ENCODE data around the gene TRIM22. TPM values are rescaled to one million over a fixed set of nuclear protein-coding genes. Genes with fewer than 3 reads are reported as not detected.

Gene TRIM22
- total RNA-seq, 1 donor from 2014 or later: 167 TPM

GRCh38 chr11:5694642-5695041 lies 5.1 kb downstream of the TRIM22 start:
- Mint-ChIP-seq H3K9me3 (ENCODE audit: unreplicated experiment) (no peaks in the 10 kb centered on the region), H3K4me1 (ENCODE audit: low read depth, unreplicated experiment) (peaks cover 26% of the 10 kb centered on the region), H3K4me3 (ENCODE audit: unreplicated experiment) (peak overlapping the region; percentile 1), H3K36me3 (ENCODE audit: low read depth, unreplicated experiment) (peaks cover 34% of the 10 kb centered on the region), H3K27ac (ENCODE audit: unreplicated experiment) (no peak overlapping the region), H3K27me3 (ENCODE audit: low read depth, unreplicated experiment) (no peaks in the 10 kb centered on the region)
- peaks cover 13% of the 10 kb centered on the region for H3K79me2 ChIP-seq (ENCODE audit: insufficient read depth, low read length)
- TF ChIP-seq CTCF (IDR thresholded peaks at IDR 0.05; ENCODE audit: insufficient read depth, low read depth, low read length): no peak
- no peak for TF ChIP-seq EZH2 (IDR thresholded peaks at IDR 0.05; ENCODE audit: insufficient read depth, low read length)
- no peaks in the 10 kb centered on the region for H3K27me3 ChIP-seq (ENCODE audit: insufficient read depth, low read length)
- no peaks in the 10 kb centered on the region for H3K9me3 ChIP-seq (ENCODE audit: insufficient read depth, low read depth, low read length)
- no peaks in the 10 kb centered on the region for H4K20me1 ChIP-seq (ENCODE audit: insufficient read depth, low read length)
- H3K9ac ChIP-seq (ENCODE audit: low read length): no peak overlapping the region
- no peak overlapping the region for H3K4me3 ChIP-seq (ENCODE audit: insufficient read depth, low read depth, low read length)
- DNase-seq (ENCODE audit: low read depth): no peak
- no peak overlapping the region for H2AFZ ChIP-seq (ENCODE audit: low read depth, low read length)
- no peak overlapping the region for H3K4me2 ChIP-seq (ENCODE audit: low read length)
- no peak overlapping the region for H3K27ac ChIP-seq (ENCODE audit: low read depth, low read length)
- no peak for FAIRE-seq
- H3K36me3 ChIP-seq (ENCODE audit: insufficient read depth, low read length): no peaks in the 10 kb centered on the region
- H3K4me1 ChIP-seq (ENCODE audit: insufficient read depth, low read length): peaks cover 13% of the 10 kb centered on the region

DNA sequence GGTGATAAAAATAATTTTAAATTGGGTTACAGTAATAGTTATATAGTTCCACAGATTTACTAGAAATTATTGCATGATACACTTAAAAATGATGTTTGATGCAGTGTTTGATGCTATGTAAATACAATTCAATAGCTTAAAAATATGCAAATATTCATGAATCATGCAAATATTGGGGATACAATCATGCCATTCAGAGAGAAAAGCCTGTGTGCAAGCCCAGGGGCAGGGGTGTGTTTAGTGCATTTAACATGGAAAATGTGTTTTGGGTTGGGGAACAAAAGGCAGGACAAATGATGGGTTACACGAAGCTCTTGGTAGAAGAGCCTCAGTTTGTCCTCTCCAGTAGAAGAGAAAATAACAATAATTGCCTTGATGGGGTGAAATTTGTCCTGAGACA lies 6.0 kb downstream of the TRIM22 start:
- TF ChIP-seq CTCF (IDR thresholded peaks at IDR 0.05; ENCODE audit: insufficient read depth, low read depth, low read length): no peak
- no peak for TF ChIP-seq EZH2 (IDR thresholded peaks at IDR 0.05; ENCODE audit: insufficient read depth, low read length)
- no peak overlapping the region for H3K27ac Mint-ChIP-seq (ENCODE audit: unreplicated experiment)
- Histone ChIP-seq H3K36me3 (ENCODE audit: insufficient read depth, low read length) (no peaks in the 10 kb centered on the region), H4K20me1 (ENCODE audit: insufficient read depth, low read length) (no peaks in the 10 kb centered on the region), H2AFZ (ENCODE audit: low read depth, low read length) (no peak overlapping the region), H3K27me3 (ENCODE audit: insufficient read depth, low read length) (no peaks in the 10 kb centered on the region), H3K79me2 (ENCODE audit: insufficient read depth, low read length) (peaks cover 11% of the 10 kb centered on the region), H3K9me3 (ENCODE audit: insufficient read depth, low read depth, low read length) (no peaks in the 10 kb centered on the region), H3K27ac (ENCODE audit: low read depth, low read length) (no peak overlapping the region), H3K4me3 (ENCODE audit: insufficient read depth, low read depth, low read length) (no peak overlapping the region), H3K9ac (ENCODE audit: low read length) (no peak overlapping the region), H3K4me1 (ENCODE audit: insufficient read depth, low read length) (peaks cover 4% of the 10 kb centered on the region), H3K4me2 (ENCODE audit: low read length) (no peak overlapping the region)
- H3K9me3 Mint-ChIP-seq (ENCODE audit: unreplicated experiment): no peaks in the 10 kb centered on the region
- DNase-seq (ENCODE audit: low read depth): no peak
- no peaks in the 10 kb centered on the region for H3K27me3 Mint-ChIP-seq (ENCODE audit: low read depth, unreplicated experiment)
- FAIRE-seq: no peak
- H3K4me1 Mint-ChIP-seq (ENCODE audit: low read depth, unreplicated experiment): peaks cover 26% of the 10 kb centered on the region
- H3K36me3 Mint-ChIP-seq (ENCODE audit: low read depth, unreplicated experiment): peaks cover 34% of the 10 kb centered on the region
- H3K4me3 Mint-ChIP-seq (ENCODE audit: unreplicated experiment): no peak overlapping the region

GRCh38 chr11:5696210-5696609 lies 6.6 kb downstream of the TRIM22 start:
- H3K4me1 Mint-ChIP-seq (ENCODE audit: low read depth, unreplicated experiment): peaks cover 22% of the 10 kb centered on the region
- no peaks in the 10 kb centered on the region for H3K27me3 ChIP-seq (ENCODE audit: insufficient read depth, low read length)
- H3K9me3 Mint-ChIP-seq (ENCODE audit: unreplicated experiment): no peaks in the 10 kb centered on the region
- no peak overlapping the region for H3K4me3 ChIP-seq (ENCODE audit: insufficient read depth, low read depth, low read length)
- TF ChIP-seq CTCF (IDR thresholded peaks at IDR 0.05; ENCODE audit: insufficient read depth, low read depth, low read length) (no peak), EZH2 (IDR thresholded peaks at IDR 0.05; ENCODE audit: insufficient read depth, low read length) (no peak)
- H3K79me2 ChIP-seq (ENCODE audit: insufficient read depth, low read length): peaks cover 11% of the 10 kb centered on the region
- H4K20me1 ChIP-seq (ENCODE audit: insufficient read depth, low read length): no peaks in the 10 kb centered on the region
- H3K4me1 ChIP-seq (ENCODE audit: insufficient read depth, low read length): no peaks in the 10 kb centered on the region
- no peaks in the 10 kb centered on the region for H3K27me3 Mint-ChIP-seq (ENCODE audit: low read depth, unreplicated experiment)
- no peak overlapping the region for H2AFZ ChIP-seq (ENCODE audit: low read depth, low read length)
- H3K36me3 Mint-ChIP-seq (ENCODE audit: low read depth, unreplicated experiment): peaks cover 31% of the 10 kb centered on the region
- no peak overlapping the region for H3K4me2 ChIP-seq (ENCODE audit: low read length)
- H3K36me3 ChIP-seq (ENCODE audit: insufficient read depth, low read length): no peaks in the 10 kb centered on the region
- H3K9me3 ChIP-seq (ENCODE audit: insufficient read depth, low read depth, low read length): no peaks in the 10 kb centered on the region
- DNase-seq (ENCODE audit: low read depth) (no peak), FAIRE-seq (no peak)
- no peak overlapping the region for H3K4me3 Mint-ChIP-seq (ENCODE audit: unreplicated experiment)
- no peak overlapping the region for H3K9ac ChIP-seq (ENCODE audit: low read length)
- H3K27ac Mint-ChIP-seq (ENCODE audit: unreplicated experiment): no peak overlapping the region
- H3K27ac ChIP-seq (ENCODE audit: low read depth, low read length): no peak overlapping the region
